HCT116 (cell line): ENCODE results near the gene GPR68. TPM values are rescaled to one million over a fixed set of nuclear protein-coding genes. Genes with fewer than 3 reads are reported as not detected.

Experiments used
- ATAC-seq: fragments of 200-7000 bp; cut with Tn5 transposase; 2 replicates; pipeline ENCODE4 v1.9.1; 2020; ENCODE audit warnings: mild to moderate bottlenecking, moderate library complexity
- BruUV-seq: library from RNA; stranded (reverse); fragments of 400-500 nt; replicated peaks from 2 replicates; lab custom pipeline; 2021; lab: Mats Ljungman, UMichigan
- CTCF ChIA-PET: fragments of 300-600 bp; sonication (Branson Sonifier 250); formaldehyde crosslinking; loops from one replicate; lab custom pipeline; 2021; ENCODE audit warnings: antibody characterized with exemption; lab: Charles Lee
- POLR2A ChIA-PET: fragments of 300-600, 350-600 bp; sonication (Branson Sonifier 250); formaldehyde crosslinking; loops from one replicate; lab custom pipeline; 2021; ENCODE audit warnings: antibody characterized with exemption; lab: Charles Lee
- RAD21 ChIA-PET, 2 experiments: fragments of 300-600 bp; sonication (Branson Sonifier 250); formaldehyde crosslinking; loops; one replicate each; lab custom pipeline; 2023; ENCODE audit warnings: low total read pairs in 2 of 2; ENCODE audit not compliant: uncharacterized antibody in 2 of 2, unreplicated experiment in 2 of 2, low non-redundant PET in 1 of 2; lab: Charles Lee
- DNase-seq: peaks from one replicate; pipeline ENCODE4 v3.0.0-alpha.2; 2010; ENCODE audit warnings: low read depth, low spot score
- H2AFZ ChIP-seq: fragments of 200-600 bp; shearing (Covaris generic), sonication (generic); 2 replicates; pipeline ENCODE4 v1.6.1; 2017; ENCODE audit warnings: low read depth, mixed run types, mixed read lengths, antibody characterized with exemption, low read length; ENCODE audit not compliant: poor library complexity, severe bottlenecking
- H3K27ac ChIP-seq: 2 replicates; pipeline ENCODE4 v1.5.1; 2012; ENCODE audit warnings: low read depth, low read length
- H3K27me3 ChIP-seq: fragments of 200-600 bp; sonication (generic); 2 replicates; pipeline ENCODE4 v1.6.1; 2016; ENCODE audit warnings: mixed run types, low read length, mixed read lengths; ENCODE audit not compliant: insufficient read depth
- H3K36me3 ChIP-seq, 2 experiments: fragments of 200-500 bp in 1 of 2; fragments of 200-600 bp in 1 of 2; sonication (Bioruptor generic) in 1 of 2; sonication (generic) in 1 of 2; 2 replicates each; pipeline versions ENCODE4 v1.5.1 to v1.6.1; 2014 to 2016; ENCODE audit warnings: low read length in 2 of 2, inconsistent platforms in 1 of 2, mixed read lengths in 1 of 2, mixed run types in 1 of 2; ENCODE audit not compliant: insufficient read depth in 2 of 2, control insufficient read depth in 1 of 2
- H3K4me1 ChIP-seq, 2 experiments: fragments of 200-600 bp in 1 of 2; sonication (generic) in 1 of 2; 2 replicates each; pipeline versions ENCODE4 v1.5.1 to v1.6.1; 2012 to 2017; ENCODE audit warnings: low read length in 2 of 2, inconsistent platforms in 1 of 2, mild to moderate bottlenecking in 1 of 2, mixed read lengths in 1 of 2, mixed run types in 1 of 2, moderate library complexity in 1 of 2; ENCODE audit not compliant: insufficient read depth in 2 of 2, control insufficient read depth in 1 of 2
- H3K4me2 ChIP-seq: fragments of 200-600 bp; sonication (generic); 2 replicates; pipeline ENCODE4 v1.6.1; 2017; ENCODE audit warnings: mixed run types, low read length, mixed read lengths
- H3K4me3 ChIP-seq, 2 experiments: fragments of 200-600 bp in 1 of 2; sonication (generic) in 1 of 2; replicated peaks in 1 of 2; 2 replicates each; pipeline ENCODE4 v1.5.1; 2011 to 2016; ENCODE audit warnings: low read length in 2 of 2, control low read depth in 1 of 2, low read depth in 1 of 2, mild to moderate bottlenecking in 1 of 2, mixed read lengths in 1 of 2, mixed run types in 1 of 2
- H3K79me2 ChIP-seq: fragments of 200-600 bp; sonication (generic); 2 replicates; pipeline ENCODE4 v1.6.1; 2017; ENCODE audit warnings: mild to moderate bottlenecking, mixed run types, low read length, moderate library complexity, mixed read lengths; ENCODE audit not compliant: insufficient read depth
- H3K9ac ChIP-seq: fragments of 200-600 bp; sonication (generic); 2 replicates; pipeline ENCODE4 v1.6.1; 2016; ENCODE audit warnings: low read length, mixed read lengths
- H3K9me2 ChIP-seq: fragments of 200-600 bp; sonication (generic), shearing (Covaris generic); 2 replicates; pipeline ENCODE4 v1.6.1; 2017; ENCODE audit warnings: mixed run types, mild to moderate bottlenecking, moderate library complexity; ENCODE audit not compliant: insufficient read depth
- H3K9me3 ChIP-seq, 2 experiments: fragments of 200-500 bp in 1 of 2; fragments of 200-600 bp in 1 of 2; sonication (Bioruptor generic) in 1 of 2; sonication (generic) in 1 of 2; 2 replicates each; pipeline ENCODE4 v1.6.1; 2014 to 2017; ENCODE audit warnings: low read length in 2 of 2, mixed read lengths in 2 of 2, inconsistent platforms in 1 of 2, low read depth in 1 of 2, mild to moderate bottlenecking in 1 of 2, mixed run types in 1 of 2, moderate library complexity in 1 of 2; ENCODE audit not compliant: control insufficient read depth in 1 of 2, insufficient read depth in 1 of 2
- H4K20me1 ChIP-seq: fragments of 200-600 bp; sonication (generic), shearing (Covaris generic); 2 replicates; pipeline ENCODE4 v1.6.1; 2017; ENCODE audit warnings: mixed run types, mild to moderate bottlenecking, moderate library complexity; ENCODE audit not compliant: insufficient read depth
- ATF3 ChIP-seq: IDR thresholded peaks from 2 replicates; pipeline ENCODE4 v1.6.1; 2012
- CBX3 ChIP-seq: IDR thresholded peaks from 2 replicates; pipeline ENCODE4 v1.6.1; 2012; ENCODE audit warnings: low read depth
- CTCF ChIP-seq, 3 experiments: fragments of 200-600 bp in 1 of 3; sonication (generic) in 1 of 3; IDR thresholded peaks in 2 of 3; conservative IDR thresholded peaks in 1 of 3; 2 replicates each; pipeline ENCODE4 v1.5.1; 2012 to 2017; ENCODE audit warnings: low read depth in 2 of 3, low read length in 2 of 3, antibody characterized with exemption in 1 of 3, borderline replicate concordance in 1 of 3, control low read depth in 1 of 3, mild to moderate bottlenecking in 1 of 3, mixed read lengths in 1 of 3, mixed run types in 1 of 3, moderate library complexity in 1 of 3; ENCODE audit not compliant: insufficient read depth in 1 of 3
- EZH2phosphoT487 ChIP-seq: fragments of 200-600 bp; IDR thresholded peaks from 2 replicates; pipeline ENCODE4 v1.6.1; 2018; ENCODE audit warnings: antibody characterized with exemption, borderline replicate concordance
- FOSL1 ChIP-seq: IDR thresholded peaks from 2 replicates; pipeline ENCODE4 v1.6.1; 2012; ENCODE audit warnings: low read depth
- MAX ChIP-seq: IDR thresholded peaks from 2 replicates; pipeline ENCODE4 v1.6.1; 2012
- POLR2AphosphoS5 ChIP-seq: IDR thresholded peaks from 2 replicates; pipeline ENCODE4 v1.6.1; 2011; ENCODE audit warnings: mild to moderate bottlenecking, low read depth, low read length, moderate library complexity
- RAD21 ChIP-seq: IDR thresholded peaks from 2 replicates; pipeline ENCODE4 v1.6.1; 2012; ENCODE audit warnings: low read depth, mild to moderate bottlenecking
- REST ChIP-seq: IDR thresholded peaks from 2 replicates; pipeline ENCODE4 v1.6.1; 2012; ENCODE audit warnings: low read depth
- SIN3A ChIP-seq: IDR thresholded peaks from 2 replicates; pipeline ENCODE4 v1.6.1; 2012; ENCODE audit warnings: low read depth
- SRF ChIP-seq: IDR thresholded peaks from 2 replicates; pipeline ENCODE4 v1.6.1; 2012; ENCODE audit warnings: low read depth
- TCF7L2 ChIP-seq: IDR thresholded peaks from 2 replicates; pipeline ENCODE4 v1.7.0; 2011; ENCODE audit warnings: borderline replicate concordance, inconsistent platforms; ENCODE audit not compliant: insufficient read depth, insufficient read length; ENCODE audit errors: extremely low read depth
- ZBTB33 ChIP-seq: IDR thresholded peaks from 2 replicates; pipeline ENCODE4 v1.6.1; 2011; ENCODE audit warnings: mild to moderate bottlenecking, low read length, moderate library complexity; ENCODE audit not compliant: insufficient replicate concordance; ENCODE audit errors: extremely low read depth
- ZFX ChIP-seq: fragments of 450-650 bp; IDR thresholded peaks from 2 replicates; pipeline ENCODE4 v1.6.1; 2017
- intact Hi-C: fragments of 100-400 bp; cut with micrococcal nuclease; formaldehyde crosslinking; loops from 2 replicates; pipeline ENCODE4 v1.10.0; 2022
- total RNA-seq: library from RNA; stranded (reverse); gene quantifications from one replicate; pipeline ENCODE4 v1.2.1, GENCODE V29; 2021; ENCODE audit not compliant: unreplicated experiment

Gene GPR68
- total RNA-seq, 1 experiment from 2014 or later = not detected

GRCh38 chr14:91221270-91221669 lies 23.2 kb downstream of the GPR68 start:
- intact Hi-C loops = no loop called here
- Histone ChIP-seq H3K27ac (no peak overlapping the region), H3K9ac (no peak overlapping the region), H4K20me1 (no peaks in the 10 kb centered on the region), H3K27me3 (no peaks in the 10 kb centered on the region), H3K79me2 (no peaks in the 10 kb centered on the region), H3K9me3 (no peaks in the 10 kb centered on the region), H3K4me3 (no peak overlapping the region), H3K4me2 (no peak overlapping the region), H3K36me3 (peaks cover 0 to 4% of the 10 kb centered on the region in 2 experiments; a peak in 2 of 4 replicates), H3K4me1 (peaks cover 0 to 15% of the 10 kb centered on the region in 2 experiments; a peak in 1 of 4 replicates), H3K9me2 (no peaks in the 10 kb centered on the region), H2AFZ (no peak overlapping the region)
- ATAC-seq (no peak), DNase-seq (no peak)
- ChIA-PET POLR2A (no interaction called here), CTCF (no interaction called here), RAD21 (interaction anchor here in 1 of 2 experiments (0.6 kb wide), 1 partner anchor 336 kb away, joined by 3 read pairs; no protein-coding TSS in a partner anchor)
- no peak for TF ChIP-seq ZBTB33
- TF ChIP-seq SIN3A = no peak
- no peak for TF ChIP-seq RAD21
- TF ChIP-seq REST = no peak
- no peak for TF ChIP-seq ATF3
- TF ChIP-seq SRF = no peak
- TF ChIP-seq CBX3 = no peak
- TF ChIP-seq MAX = no peak
- no peak for TF ChIP-seq TCF7L2
- TF ChIP-seq CTCF (IDR thresholded peaks at IDR 0.05 in 2 of 3, conservative IDR thresholded peaks at IDR 0.05 in 1 of 3; ENCODE audit: borderline replicate concordance in 1 of 3, insufficient read depth in 1 of 3, low read depth in 2 of 3, low read length in 2 of 3) = no peak
- TF ChIP-seq FOSL1 = no peak
- TF ChIP-seq ZFX = no peak
- TF ChIP-seq POLR2AphosphoS5 = no peak
- TF ChIP-seq EZH2phosphoT487 = no peak
- no TSS peak for BruUV-seq
